ENCODE measurements around the gene MRPL21. TPM values are rescaled to one million over a fixed set of nuclear protein-coding genes. Genes with fewer than 3 reads are reported as not detected.
A peak's percentile ranks its signal among the peaks of the same experiment; 100 is the strongest.
"Not testable (repeated sequence)": the region's sequence is repeated elsewhere in the genome, so short reads cannot be mapped to it uniquely, and the experiment has no call there.

The MRPL21 gene
- total RNA-seq, 1 donor from 2014 or later, result 52.5 TPM

- no peak for TF ChIP-seq CTCF (IDR thresholded peaks at IDR 0.05; ENCODE audit: unreplicated experiment)
- no peaks in the 10 kb centered on the region for H3K27me3 Mint-ChIP-seq (ENCODE audit: low read depth)
- H3K4me3 Mint-ChIP-seq, result no peak overlapping the region
- H3K4me1 Mint-ChIP-seq, result peaks cover 15% of the 10 kb centered on the region
- H3K9me3 Mint-ChIP-seq, result no peaks in the 10 kb centered on the region
- H3K27ac Mint-ChIP-seq, result no peak overlapping the region
- no peak for DNase-seq (ENCODE audit: low spot score in 2 of 2, unreplicated experiment in 2 of 2)
- H3K36me3 Mint-ChIP-seq, result peaks cover 24% of the 10 kb centered on the region
These were observed 10.3 kb downstream of the MRPL21 start for GRCh38 chr11:68893282-68893681.

GRCh38 chr11:68892576-68892975 lies 11.1 kb downstream of the MRPL21 start:
- Mint-ChIP-seq H3K4me3 (no peak overlapping the region), H3K27me3 (ENCODE audit: low read depth) (no peaks in the 10 kb centered on the region), H3K4me1 (peaks cover 15% of the 10 kb centered on the region), H3K36me3 (peaks cover 23% of the 10 kb centered on the region), H3K27ac (no peak overlapping the region), H3K9me3 (no peaks in the 10 kb centered on the region)
- no peak for TF ChIP-seq CTCF (IDR thresholded peaks at IDR 0.05; ENCODE audit: unreplicated experiment)
- no peak for DNase-seq (ENCODE audit: low spot score in 2 of 2, unreplicated experiment in 2 of 2)

- no peaks in the 10 kb centered on the region for H3K27me3 Mint-ChIP-seq (ENCODE audit: low read depth)
- TF ChIP-seq CTCF (IDR thresholded peaks at IDR 0.05; ENCODE audit: unreplicated experiment), result no peak
- no peak overlapping the region for H3K4me3 Mint-ChIP-seq
- DNase-seq (ENCODE audit: low spot score in 2 of 2, unreplicated experiment in 2 of 2), result no peak
- peak overlapping the region; percentile 84 for H3K27ac Mint-ChIP-seq
- H3K9me3 Mint-ChIP-seq, result no peaks in the 10 kb centered on the region
- H3K36me3 Mint-ChIP-seq, result peaks cover 23% of the 10 kb centered on the region
- peaks cover 15% of the 10 kb centered on the region for H3K4me1 Mint-ChIP-seq
These were observed 12.2 kb downstream of the MRPL21 start for GRCh38 chr11:68891351-68891948.

GRCh38 chr11:68890490-68891231 lies 13.0 kb downstream of the MRPL21 start:
- Mint-ChIP-seq H3K9me3 (no peaks in the 10 kb centered on the region), H3K27ac (peak overlapping the region; percentile 84), H3K36me3 (peaks cover 19% of the 10 kb centered on the region), H3K4me1 (peaks cover 15% of the 10 kb centered on the region), H3K4me3 (no peak overlapping the region), H3K27me3 (ENCODE audit: low read depth) (no peaks in the 10 kb centered on the region)
- no peak for DNase-seq (ENCODE audit: low spot score in 2 of 2, unreplicated experiment in 2 of 2)
- TF ChIP-seq CTCF (IDR thresholded peaks at IDR 0.05; ENCODE audit: unreplicated experiment), result no peak

GRCh38 chr11:68889948-68890446 lies 13.6 kb downstream of the MRPL21 start:
- Mint-ChIP-seq H3K27me3 (ENCODE audit: low read depth) (no peaks in the 10 kb centered on the region), H3K4me3 (no peak overlapping the region), H3K36me3 (peaks cover 19% of the 10 kb centered on the region), H3K4me1 (peaks cover 15% of the 10 kb centered on the region), H3K27ac (peak overlapping the region; percentile 84), H3K9me3 (no peaks in the 10 kb centered on the region)
- peak; percentile 30 for TF ChIP-seq CTCF (IDR thresholded peaks at IDR 0.05; ENCODE audit: unreplicated experiment)
- peak; percentile 39 to 62 for DNase-seq (ENCODE audit: low spot score in 2 of 2, unreplicated experiment in 2 of 2)

- H3K4me1 Mint-ChIP-seq; H3K27me3 Mint-ChIP-seq (ENCODE audit: low read depth); H3K4me3 Mint-ChIP-seq; H3K9me3 Mint-ChIP-seq; DNase-seq (ENCODE audit: low spot score in 2 of 2, unreplicated experiment in 2 of 2); H3K27ac Mint-ChIP-seq: not testable (repeated sequence)
- H3K36me3 Mint-ChIP-seq, result peaks cover 15% of the 10 kb centered on the region
These were observed 18.8 kb downstream of the MRPL21 start for GRCh38 chr11:68884827-68885226.

All from mesothelial cell of epicardium (in vitro differentiated cells).